Keratinocyte (primary cell): Measurements from ENCODE around the gene NDUFA12. TPM values are rescaled to one million over a fixed set of nuclear protein-coding genes. Genes with fewer than 3 reads are reported as not detected.

ENCODE experiments used
- DNase-seq: peaks from one replicate; pipeline ENCODE4 v3.0.0-alpha.2; 2011; ENCODE audit warnings: low read depth, missing footprints, low spot score
- FAIRE-seq: peaks from 2 replicates; lab custom pipeline; 2011; peaks lifted over from hg19 to GRCh38; lab: Jason Lieb, UNC
- H2AFZ ChIP-seq: 2 replicates; pipeline ENCODE4 v1.6.0; 2012; ENCODE audit warnings: low read length, control low read depth, inconsistent platforms; ENCODE audit not compliant: control insufficient read depth
- H3K27ac ChIP-seq: 2 replicates; pipeline ENCODE4 v1.5.1; 2011; ENCODE audit warnings: low read length; ENCODE audit not compliant: control insufficient read depth, insufficient read depth
- H3K27me3 ChIP-seq: 3 replicates; pipeline ENCODE4 v1.6.0; 2011; ENCODE audit warnings: low read length; ENCODE audit not compliant: control insufficient read depth, insufficient read depth; ENCODE audit errors: extremely low read depth
- H3K36me3 ChIP-seq, 2 experiments: 2 replicates in 1 of 2; 3 replicates in 1 of 2; pipeline ENCODE4 v1.5.1; 2011; ENCODE audit warnings: low read length in 2 of 2, mild to moderate bottlenecking in 1 of 2; ENCODE audit not compliant: control insufficient read depth in 2 of 2, insufficient read depth in 2 of 2; ENCODE audit errors: extremely low read depth in 1 of 2
- H3K4me1 ChIP-seq: 3 replicates; pipeline ENCODE4 v1.5.1; 2011; ENCODE audit warnings: low read length; ENCODE audit not compliant: control insufficient read depth, insufficient read depth; ENCODE audit errors: extremely low read depth
- H3K4me2 ChIP-seq: 3 replicates; pipeline ENCODE4 v1.6.0; 2011; ENCODE audit warnings: low read depth, low read length; ENCODE audit not compliant: control insufficient read depth, insufficient read depth; ENCODE audit errors: extremely low read depth
- H3K4me3 ChIP-seq, 3 experiments: fragments of 200-600 bp in 1 of 3; sonication (generic) in 1 of 3; 2 replicates in 2 of 3; 3 replicates in 1 of 3; pipeline ENCODE4 v1.5.1; 2011 to 2016; ENCODE audit warnings: low read length in 3 of 3, mild to moderate bottlenecking in 3 of 3, control low read depth in 2 of 3, inconsistent platforms in 1 of 3, low read depth in 1 of 3, mixed read lengths in 1 of 3, mixed run types in 1 of 3, moderate library complexity in 1 of 3; ENCODE audit not compliant: control insufficient read depth in 2 of 3, insufficient read depth in 2 of 3; ENCODE audit errors: extremely low read depth in 1 of 3
- H3K79me2 ChIP-seq: 2 replicates; pipeline ENCODE4 v1.6.0; 2012; ENCODE audit warnings: low read length; ENCODE audit not compliant: control insufficient read depth, insufficient read depth
- H3K9ac ChIP-seq: 3 replicates; pipeline ENCODE4 v1.6.0; 2011; ENCODE audit warnings: low read length; ENCODE audit not compliant: control insufficient read depth, insufficient read depth; ENCODE audit errors: extremely low read depth
- H3K9me1 ChIP-seq: 3 replicates; pipeline ENCODE4 v1.6.0; 2011; ENCODE audit warnings: low read length; ENCODE audit not compliant: control insufficient read depth, insufficient read depth; ENCODE audit errors: extremely low read depth
- H3K9me3 ChIP-seq: 2 replicates; pipeline ENCODE4 v1.5.1; 2012; ENCODE audit warnings: low read depth, low read length; ENCODE audit not compliant: control insufficient read depth
- H4K20me1 ChIP-seq: 3 replicates; pipeline ENCODE4 v1.6.0; 2011; ENCODE audit warnings: low read length; ENCODE audit not compliant: control insufficient read depth, insufficient read depth; ENCODE audit errors: extremely low read depth
- EZH2 ChIP-seq: IDR thresholded peaks from one replicate; pipeline ENCODE4 v1.6.1; 2012; ENCODE audit warnings: inconsistent platforms, mild to moderate bottlenecking, low read length, moderate library complexity
- dilution Hi-C: fragments of 300-500 bp; cut with MboI; formaldehyde crosslinking; loops from one replicate; pipeline ENCODE4 v1.7.0; 2020; ENCODE audit warnings: low sequenced_read_pairs; ENCODE audit not compliant: extremely low pct_ligation_motif_present
- polyA plus RNA-seq, 5 experiments: library from polyadenylated mRNA; depleted of rRNA in 3 of 5; stranded (reverse) in 3 of 5; stranded (forward) in 1 of 5; unstranded in 1 of 5; fragments of >200 nt; gene quantifications; 1 replicate in 1 of 5; 2 replicates in 3 of 5; 3 replicates in 1 of 5; pipeline versions ENCODE4 v1.2.1 to v1.2.3, GENCODE V29; 2011 to 2012; ENCODE audit warnings: missing spikeins in 2 of 5, low read depth in 1 of 5, low replicate concordance in 1 of 5
- TF ChIP-seq, protein P1 (sequence below), 3 experiments: IDR thresholded peaks in 1 of 3; conservative IDR thresholded peaks in 1 of 3; optimal IDR thresholded peaks in 1 of 3; 2 replicates in 2 of 3; 3 replicates in 1 of 3; pipeline versions ENCODE3 to v1.5.1; 2011; ENCODE audit warnings: low read length in 3 of 3, mild to moderate bottlenecking in 3 of 3, moderate library complexity in 2 of 3, control low read depth in 1 of 3, inconsistent platforms in 1 of 3; ENCODE audit not compliant: insufficient read depth in 2 of 3; ENCODE audit errors: extremely low read depth in 1 of 3

The NDUFA12 gene
- polyA plus RNA-seq, 1 donor (not counting 4 experiments of a cell fraction or from before 2014, with no cell fraction given), result 215 TPM

DNA sequence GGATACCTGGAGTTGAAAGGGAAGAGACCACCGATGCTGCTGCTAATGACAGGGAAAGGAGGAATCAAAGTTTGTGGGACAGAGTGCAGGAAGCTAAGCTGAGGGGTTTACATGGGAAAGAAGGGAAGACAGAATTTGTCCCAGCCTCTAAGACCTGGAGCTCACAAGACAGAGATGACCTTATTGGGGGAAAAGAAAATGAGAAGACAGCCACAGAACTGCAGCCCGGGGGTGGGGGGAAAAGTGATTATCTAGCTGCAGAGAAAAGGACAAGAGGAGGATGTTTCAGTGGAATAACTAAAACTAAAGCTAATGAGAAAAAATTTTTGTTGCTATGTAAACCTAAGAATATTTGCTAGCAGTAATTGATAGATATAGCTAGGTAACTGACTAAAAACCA is 30.7 kb downstream of the NDUFA12 start:
- no peaks in the 10 kb centered on the region for H3K27me3 ChIP-seq
- no peak overlapping the region for H3K27ac ChIP-seq
- peaks cover 0 to 2% of the 10 kb centered on the region in 2 experiments for H3K36me3 ChIP-seq
- peaks cover under 1% of the 10 kb centered on the region for H3K4me1 ChIP-seq
- H4K20me1 ChIP-seq, result no peaks in the 10 kb centered on the region
- FAIRE-seq, result no peak
- no peak overlapping the region for H3K4me2 ChIP-seq
- no peak overlapping the region for H2AFZ ChIP-seq
- dilution Hi-C loops, result no loop called here
- no peaks in the 10 kb centered on the region for H3K9me1 ChIP-seq
- no peak for DNase-seq
- TF ChIP-seq EZH2, result no peak
- TF ChIP-seq, protein P1, sequence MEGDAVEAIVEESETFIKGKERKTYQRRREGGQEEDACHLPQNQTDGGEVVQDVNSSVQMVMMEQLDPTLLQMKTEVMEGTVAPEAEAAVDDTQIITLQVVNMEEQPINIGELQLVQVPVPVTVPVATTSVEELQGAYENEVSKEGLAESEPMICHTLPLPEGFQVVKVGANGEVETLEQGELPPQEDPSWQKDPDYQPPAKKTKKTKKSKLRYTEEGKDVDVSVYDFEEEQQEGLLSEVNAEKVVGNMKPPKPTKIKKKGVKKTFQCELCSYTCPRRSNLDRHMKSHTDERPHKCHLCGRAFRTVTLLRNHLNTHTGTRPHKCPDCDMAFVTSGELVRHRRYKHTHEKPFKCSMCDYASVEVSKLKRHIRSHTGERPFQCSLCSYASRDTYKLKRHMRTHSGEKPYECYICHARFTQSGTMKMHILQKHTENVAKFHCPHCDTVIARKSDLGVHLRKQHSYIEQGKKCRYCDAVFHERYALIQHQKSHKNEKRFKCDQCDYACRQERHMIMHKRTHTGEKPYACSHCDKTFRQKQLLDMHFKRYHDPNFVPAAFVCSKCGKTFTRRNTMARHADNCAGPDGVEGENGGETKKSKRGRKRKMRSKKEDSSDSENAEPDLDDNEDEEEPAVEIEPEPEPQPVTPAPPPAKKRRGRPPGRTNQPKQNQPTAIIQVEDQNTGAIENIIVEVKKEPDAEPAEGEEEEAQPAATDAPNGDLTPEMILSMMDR (optimal IDR thresholded peaks at IDR 0.05 in 1 of 3, IDR thresholded peaks at IDR 0.05 in 1 of 3, conservative IDR thresholded peaks at IDR 0.05 in 1 of 3; ENCODE audit: extremely low read depth in 1 of 3, insufficient read depth in 2 of 3, low read length in 3 of 3), result no peak
- H3K9ac ChIP-seq, result no peak overlapping the region
- H3K79me2 ChIP-seq, result no peaks in the 10 kb centered on the region
- no peak overlapping the region for H3K4me3 ChIP-seq
- H3K9me3 ChIP-seq, result no peaks in the 10 kb centered on the region

DNA sequence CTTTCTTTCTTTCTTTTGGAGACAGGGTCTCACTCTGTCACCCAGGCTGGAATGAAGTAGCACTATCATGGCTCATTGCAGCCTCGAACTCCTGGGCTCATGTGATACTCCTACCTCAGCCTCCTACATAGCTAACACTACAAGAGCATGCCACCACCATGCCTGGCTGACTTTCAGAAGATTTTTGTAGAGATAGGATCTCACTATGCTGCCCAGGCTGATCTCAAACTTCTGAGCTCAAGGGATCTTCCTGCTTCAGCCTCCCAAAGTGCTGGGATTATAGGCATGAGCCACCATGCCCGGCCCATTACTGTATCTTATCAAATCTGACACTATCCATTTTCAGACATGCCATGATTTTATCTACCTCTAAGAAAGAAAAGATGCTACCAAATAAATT is 31.6 kb downstream of the NDUFA12 start:
- Histone ChIP-seq H3K27me3 (no peaks in the 10 kb centered on the region), H2AFZ (no peak overlapping the region), H3K36me3 (peaks cover 0 to 1% of the 10 kb centered on the region in 2 experiments), H3K27ac (no peak overlapping the region), H3K4me2 (no peak overlapping the region), H3K9ac (no peak overlapping the region), H3K4me3 (no peak overlapping the region), H3K9me3 (no peaks in the 10 kb centered on the region), H4K20me1 (no peaks in the 10 kb centered on the region), H3K79me2 (no peaks in the 10 kb centered on the region), H3K4me1 (no peaks in the 10 kb centered on the region), H3K9me1 (no peaks in the 10 kb centered on the region)
- no peak for TF ChIP-seq EZH2
- TF ChIP-seq, protein P1 (optimal IDR thresholded peaks at IDR 0.05 in 1 of 3, IDR thresholded peaks at IDR 0.05 in 1 of 3, conservative IDR thresholded peaks at IDR 0.05 in 1 of 3; ENCODE audit: extremely low read depth in 1 of 3, insufficient read depth in 2 of 3, low read length in 3 of 3), result no peak
- DNase-seq (no peak), FAIRE-seq (no peak)
- dilution Hi-C loops, result no loop called here
